ENCODE results near the gene L2HGDH. TPM values are rescaled to one million over a fixed set of nuclear protein-coding genes. Genes with fewer than 3 reads are reported as not detected.

The L2HGDH gene
- total RNA-seq, 6 experiments from 2014 or later, result 3.1 to 5.2 (median 3.4) TPM

DNA sequence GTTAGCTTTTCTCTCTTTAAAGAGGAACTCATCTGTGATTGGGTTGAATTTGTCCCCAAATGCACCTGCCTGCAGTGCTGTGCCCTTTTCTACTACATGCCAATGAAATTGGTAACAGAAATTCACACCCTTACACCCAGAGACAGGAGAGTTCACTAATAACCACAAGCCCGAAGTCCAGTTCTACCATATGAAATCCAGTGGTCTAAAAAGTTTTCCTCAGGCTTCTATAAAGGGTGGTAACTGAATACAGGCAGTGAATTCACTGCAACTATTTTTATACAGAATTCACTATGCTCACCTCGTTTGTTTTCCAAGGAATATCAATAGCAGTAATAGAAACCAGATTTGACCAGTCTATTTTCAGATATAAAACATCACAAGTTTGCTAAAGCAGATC lies 49.2 kb downstream of the L2HGDH start:
- TF ChIP-seq, protein P1, sequence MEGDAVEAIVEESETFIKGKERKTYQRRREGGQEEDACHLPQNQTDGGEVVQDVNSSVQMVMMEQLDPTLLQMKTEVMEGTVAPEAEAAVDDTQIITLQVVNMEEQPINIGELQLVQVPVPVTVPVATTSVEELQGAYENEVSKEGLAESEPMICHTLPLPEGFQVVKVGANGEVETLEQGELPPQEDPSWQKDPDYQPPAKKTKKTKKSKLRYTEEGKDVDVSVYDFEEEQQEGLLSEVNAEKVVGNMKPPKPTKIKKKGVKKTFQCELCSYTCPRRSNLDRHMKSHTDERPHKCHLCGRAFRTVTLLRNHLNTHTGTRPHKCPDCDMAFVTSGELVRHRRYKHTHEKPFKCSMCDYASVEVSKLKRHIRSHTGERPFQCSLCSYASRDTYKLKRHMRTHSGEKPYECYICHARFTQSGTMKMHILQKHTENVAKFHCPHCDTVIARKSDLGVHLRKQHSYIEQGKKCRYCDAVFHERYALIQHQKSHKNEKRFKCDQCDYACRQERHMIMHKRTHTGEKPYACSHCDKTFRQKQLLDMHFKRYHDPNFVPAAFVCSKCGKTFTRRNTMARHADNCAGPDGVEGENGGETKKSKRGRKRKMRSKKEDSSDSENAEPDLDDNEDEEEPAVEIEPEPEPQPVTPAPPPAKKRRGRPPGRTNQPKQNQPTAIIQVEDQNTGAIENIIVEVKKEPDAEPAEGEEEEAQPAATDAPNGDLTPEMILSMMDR (IDR thresholded peaks at IDR 0.05), result no peak
- Mint-ChIP-seq H3K27me3 (ENCODE audit: insufficient read depth) (no peaks in the 10 kb centered on the region), H3K9me3 (no peaks in the 10 kb centered on the region), H3K27ac (no peak overlapping the region), H3K4me3 (no peak overlapping the region), H3K36me3 (ENCODE audit: low read depth) (no peaks in the 10 kb centered on the region), H3K4me1 (ENCODE audit: low read depth) (peaks cover 6% of the 10 kb centered on the region; the same call in 1 of the 2 replicates)
- no peak for DNase-seq

DNA sequence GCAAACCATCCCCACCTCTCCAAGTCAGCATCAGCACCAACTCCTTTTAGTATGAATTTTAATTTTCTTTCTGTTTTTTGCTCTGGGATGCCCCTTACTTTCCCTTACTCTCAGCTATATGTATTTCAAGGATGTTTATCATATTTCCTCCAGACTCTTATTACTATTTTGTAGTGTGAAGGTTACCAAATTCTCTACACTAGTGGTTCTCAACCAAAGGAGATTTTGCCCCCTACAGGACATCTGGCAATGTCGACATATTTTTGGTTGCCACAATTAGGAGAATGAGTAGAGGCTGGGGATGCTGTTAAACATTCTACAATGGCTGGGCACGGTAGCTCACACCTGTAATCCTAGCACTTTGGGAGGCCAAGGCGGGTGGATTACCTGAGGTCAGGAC lies 51.5 kb downstream of the L2HGDH start:
- TF ChIP-seq, protein P1 (IDR thresholded peaks at IDR 0.05), result peak; percentile 80
- no peak overlapping the region for H3K27ac Mint-ChIP-seq
- no peaks in the 10 kb centered on the region for H3K27me3 Mint-ChIP-seq (ENCODE audit: insufficient read depth)
- H3K4me3 Mint-ChIP-seq, result no peak overlapping the region
- peak; percentile 39 for DNase-seq
- peaks cover 6% of the 10 kb centered on the region; the same call in 1 of the 2 replicates for H3K4me1 Mint-ChIP-seq (ENCODE audit: low read depth)
- H3K9me3 Mint-ChIP-seq, result no peaks in the 10 kb centered on the region
- H3K36me3 Mint-ChIP-seq (ENCODE audit: low read depth), result no peaks in the 10 kb centered on the region

DNA sequence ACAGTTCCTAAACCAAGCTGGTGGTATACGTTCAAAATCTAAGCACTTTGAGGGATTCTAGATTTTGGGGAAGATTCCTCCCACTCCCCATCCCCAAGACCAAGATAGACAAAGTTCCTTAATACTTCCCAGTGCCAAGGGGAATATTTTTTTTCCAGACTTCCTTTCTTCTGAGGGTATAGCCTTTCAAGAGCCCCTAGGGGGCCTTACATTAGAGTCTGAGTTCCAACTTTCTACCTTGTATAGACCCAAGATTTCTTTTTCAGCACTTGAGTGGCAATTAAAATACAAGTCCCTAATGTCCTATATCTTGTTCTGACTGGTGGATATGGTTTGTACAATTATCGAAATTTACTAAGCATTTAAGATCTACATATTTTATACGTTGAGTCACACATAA lies 52.0 kb downstream of the L2HGDH start:
- Mint-ChIP-seq H3K4me1 (ENCODE audit: low read depth) (peaks cover 6% of the 10 kb centered on the region; the same call in 1 of the 2 replicates), H3K4me3 (no peak overlapping the region), H3K36me3 (ENCODE audit: low read depth) (no peaks in the 10 kb centered on the region), H3K27ac (no peak overlapping the region), H3K27me3 (ENCODE audit: insufficient read depth) (no peaks in the 10 kb centered on the region), H3K9me3 (no peaks in the 10 kb centered on the region)
- no peak for DNase-seq
- TF ChIP-seq, protein P1 (IDR thresholded peaks at IDR 0.05), result no peak

GRCh38 chr14:50257732-50258131 lies 54.3 kb downstream of the L2HGDH start:
- DNase-seq, result no peak

GRCh38 chr14:50254248-50254647 lies 57.8 kb downstream of the L2HGDH start:
- Mint-ChIP-seq H3K4me3 (no peak overlapping the region), H3K27me3 (ENCODE audit: insufficient read depth) (no peaks in the 10 kb centered on the region), H3K36me3 (ENCODE audit: low read depth) (no peaks in the 10 kb centered on the region; the same call in 1 of the 2 replicates), H3K27ac (no peak overlapping the region), H3K4me1 (ENCODE audit: low read depth) (no peaks in the 10 kb centered on the region), H3K9me3 (no peaks in the 10 kb centered on the region)
- DNase-seq, result no peak
- TF ChIP-seq, protein P1 (IDR thresholded peaks at IDR 0.05), result no peak

More at GRCh38 chr14:50257732-50258131, 54.3 kb downstream of the L2HGDH start:
- TF ChIP-seq, protein P1 (IDR thresholded peaks at IDR 0.05), result no peak
- H3K36me3 Mint-ChIP-seq (ENCODE audit: low read depth), result no peaks in the 10 kb centered on the region; the same call in 1 of the 2 replicates
- H3K9me3 Mint-ChIP-seq, result no peaks in the 10 kb centered on the region
- peaks cover 6% of the 10 kb centered on the region; the same call in 1 of the 2 replicates for H3K4me1 Mint-ChIP-seq (ENCODE audit: low read depth)
- no peak overlapping the region for H3K27ac Mint-ChIP-seq
- H3K4me3 Mint-ChIP-seq, result no peak overlapping the region
- no peaks in the 10 kb centered on the region for H3K27me3 Mint-ChIP-seq (ENCODE audit: insufficient read depth)

Measured in HFFc6 (cell line).